Measurements from ENCODE around the gene GATA3. TPM values are rescaled to one million over a fixed set of nuclear protein-coding genes. Genes with fewer than 3 reads are reported as not detected.

The GATA3 gene
- total and polyA plus RNA-seq, 2 experiments from 2014 or later = 0.23 TPM; not detected in 1

DNA sequence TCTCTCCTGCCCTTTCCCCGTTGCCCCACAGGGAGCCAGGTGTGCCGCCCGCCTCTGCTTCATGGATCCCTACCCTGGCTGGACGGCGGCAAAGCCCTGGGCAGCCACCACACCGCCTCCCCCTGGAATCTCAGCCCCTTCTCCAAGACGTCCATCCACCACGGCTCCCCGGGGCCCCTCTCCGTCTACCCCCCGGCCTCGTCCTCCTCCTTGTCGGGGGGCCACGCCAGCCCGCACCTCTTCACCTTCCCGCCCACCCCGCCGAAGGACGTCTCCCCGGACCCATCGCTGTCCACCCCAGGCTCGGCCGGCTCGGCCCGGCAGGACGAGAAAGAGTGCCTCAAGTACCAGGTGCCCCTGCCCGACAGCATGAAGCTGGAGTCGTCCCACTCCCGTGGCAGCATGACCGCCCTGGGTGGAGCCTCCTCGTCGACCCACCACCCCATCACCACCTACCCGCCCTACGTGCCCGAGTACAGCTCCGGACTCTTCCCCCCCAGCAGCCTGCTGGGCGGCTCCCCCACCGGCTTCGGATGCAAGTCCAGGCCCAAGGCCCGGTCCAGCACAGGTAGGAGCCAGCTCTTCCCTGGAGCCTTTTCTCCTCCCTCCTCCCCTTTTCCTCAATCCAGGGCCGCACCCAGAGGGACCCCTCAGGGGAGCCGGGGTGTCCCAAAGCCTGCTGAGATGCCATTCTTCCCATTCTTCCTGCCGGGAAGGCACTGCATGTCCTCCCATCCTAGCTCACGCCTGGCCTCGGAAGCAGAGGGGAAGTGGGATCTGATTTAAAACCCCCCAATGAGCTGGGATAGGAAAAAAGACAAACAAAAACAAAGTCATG lies 4.0 kb downstream of the GATA3 start:
- Histone ChIP-seq H2AFZ (no peak overlapping the region), H3K27me3 (ENCODE audit: insufficient read depth) (peaks cover 96% of the 10 kb centered on the region), H3K4me2 (peak overlapping the region; percentile 99), H3K9me2 (ENCODE audit: insufficient read depth) (no peaks in the 10 kb centered on the region), H3K4me3 (peak overlapping the region; percentile 60), H3F3A (replicated peaks; ENCODE audit: low read depth) (peaks cover 33% of the 10 kb centered on the region), H4K20me1 (replicated peaks; ENCODE audit: insufficient read depth) (no peaks in the 10 kb centered on the region; the same call in 1 of the 2 replicates), H3K27ac (ENCODE audit: low read depth) (no peak overlapping the region), H3K36me3 (ENCODE audit: insufficient read depth) (no peaks in the 10 kb centered on the region), H3K4me1 (ENCODE audit: insufficient read depth) (peaks cover 64% of the 10 kb centered on the region), H3K79me2 (replicated peaks; ENCODE audit: insufficient read depth) (no peaks in the 10 kb centered on the region)
- Mint-ChIP-seq H3K4me1 (peaks cover 77% of the 10 kb centered on the region), H3K4me3 (peak overlapping the region; percentile 61), H3K27ac (no peak overlapping the region), H3K27me3 (ENCODE audit: insufficient read depth, low read depth, poor library complexity) (peaks cover 96% of the 10 kb centered on the region), H3K36me3 (ENCODE audit: low read depth) (peaks cover 2% of the 10 kb centered on the region; the same call in 1 of the 3 replicates), H3K9me3 (no peaks in the 10 kb centered on the region)
- no peak for TF ChIP-seq ZNF331 (CRISPR knock-in tag; IDR thresholded peaks at IDR 0.05; ENCODE audit: low read depth)
- no peak for TF ChIP-seq ZNF114 (CRISPR knock-in tag; IDR thresholded peaks at IDR 0.05)
- no peak for TF ChIP-seq NANOG (IDR thresholded peaks at IDR 0.05; ENCODE audit: borderline replicate concordance)
- TF ChIP-seq JUNB (IDR thresholded peaks at IDR 0.05; ENCODE audit: unreplicated experiment) = no peak
- no peak for TF ChIP-seq EZH2phosphoT487 (IDR thresholded peaks at IDR 0.05; ENCODE audit: unreplicated experiment)
- peak; percentile 61 for TF ChIP-seq EZH2 (IDR thresholded peaks at IDR 0.05; ENCODE audit: low read depth, unreplicated experiment)
- TF ChIP-seq, protein P1, sequence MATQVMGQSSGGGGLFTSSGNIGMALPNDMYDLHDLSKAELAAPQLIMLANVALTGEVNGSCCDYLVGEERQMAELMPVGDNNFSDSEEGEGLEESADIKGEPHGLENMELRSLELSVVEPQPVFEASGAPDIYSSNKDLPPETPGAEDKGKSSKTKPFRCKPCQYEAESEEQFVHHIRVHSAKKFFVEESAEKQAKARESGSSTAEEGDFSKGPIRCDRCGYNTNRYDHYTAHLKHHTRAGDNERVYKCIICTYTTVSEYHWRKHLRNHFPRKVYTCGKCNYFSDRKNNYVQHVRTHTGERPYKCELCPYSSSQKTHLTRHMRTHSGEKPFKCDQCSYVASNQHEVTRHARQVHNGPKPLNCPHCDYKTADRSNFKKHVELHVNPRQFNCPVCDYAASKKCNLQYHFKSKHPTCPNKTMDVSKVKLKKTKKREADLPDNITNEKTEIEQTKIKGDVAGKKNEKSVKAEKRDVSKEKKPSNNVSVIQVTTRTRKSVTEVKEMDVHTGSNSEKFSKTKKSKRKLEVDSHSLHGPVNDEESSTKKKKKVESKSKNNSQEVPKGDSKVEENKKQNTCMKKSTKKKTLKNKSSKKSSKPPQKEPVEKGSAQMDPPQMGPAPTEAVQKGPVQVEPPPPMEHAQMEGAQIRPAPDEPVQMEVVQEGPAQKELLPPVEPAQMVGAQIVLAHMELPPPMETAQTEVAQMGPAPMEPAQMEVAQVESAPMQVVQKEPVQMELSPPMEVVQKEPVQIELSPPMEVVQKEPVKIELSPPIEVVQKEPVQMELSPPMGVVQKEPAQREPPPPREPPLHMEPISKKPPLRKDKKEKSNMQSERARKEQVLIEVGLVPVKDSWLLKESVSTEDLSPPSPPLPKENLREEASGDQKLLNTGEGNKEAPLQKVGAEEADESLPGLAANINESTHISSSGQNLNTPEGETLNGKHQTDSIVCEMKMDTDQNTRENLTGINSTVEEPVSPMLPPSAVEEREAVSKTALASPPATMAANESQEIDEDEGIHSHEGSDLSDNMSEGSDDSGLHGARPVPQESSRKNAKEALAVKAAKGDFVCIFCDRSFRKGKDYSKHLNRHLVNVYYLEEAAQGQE (IDR thresholded peaks at IDR 0.05; ENCODE audit: unreplicated experiment) = no peak
- DNase-seq (ENCODE audit: low spot score) (peak; percentile 46), ATAC-seq (peak; percentile 1)

DNA sequence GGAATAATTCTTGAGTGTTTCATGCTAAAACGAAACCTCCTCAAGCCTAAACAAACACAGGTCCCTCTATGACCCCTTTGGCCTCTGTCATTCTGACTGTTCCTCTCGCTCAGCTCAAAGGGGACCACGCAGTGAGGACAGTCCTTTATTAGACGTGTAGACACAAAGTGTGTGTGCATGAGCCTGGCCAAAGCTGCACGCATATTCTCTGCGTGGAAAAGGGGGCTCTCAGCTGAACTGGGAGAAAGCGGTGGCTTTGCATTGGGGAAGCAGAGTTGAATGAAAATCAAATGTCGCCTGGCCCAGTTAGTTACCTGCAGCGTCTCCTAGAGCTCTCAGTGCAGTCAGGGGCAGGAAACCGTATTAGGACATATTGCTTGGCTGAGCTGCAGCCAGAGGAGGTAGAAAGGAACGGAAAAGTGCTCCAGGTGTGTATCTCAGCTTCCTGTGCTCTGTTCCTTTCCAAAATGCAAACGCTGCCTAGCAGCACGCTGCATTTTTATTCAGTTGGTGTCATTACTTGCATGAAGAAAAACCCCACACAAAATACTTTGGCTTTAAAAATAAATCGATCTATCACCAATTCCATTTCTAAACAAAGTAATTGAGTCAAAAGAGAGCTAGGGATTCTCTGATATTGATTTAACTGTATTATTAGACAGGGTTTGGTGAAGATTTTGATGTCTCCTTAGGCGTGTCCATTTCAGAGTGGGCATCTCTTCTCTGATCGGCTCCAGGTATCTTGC lies 4.9 kb downstream of the GATA3 start:
- Mint-ChIP-seq H3K9me3 (no peaks in the 10 kb centered on the region), H3K36me3 (ENCODE audit: low read depth) (peaks cover 2% of the 10 kb centered on the region; the same call in 1 of the 3 replicates), H3K27ac (no peak overlapping the region), H3K4me1 (peaks cover 79% of the 10 kb centered on the region), H3K4me3 (peak overlapping the region; percentile 61), H3K27me3 (ENCODE audit: insufficient read depth, low read depth, poor library complexity) (peaks cover 98% of the 10 kb centered on the region)
- Histone ChIP-seq H4K20me1 (replicated peaks; ENCODE audit: insufficient read depth) (no peaks in the 10 kb centered on the region; the same call in 1 of the 2 replicates), H3K79me2 (replicated peaks; ENCODE audit: insufficient read depth) (no peaks in the 10 kb centered on the region), H3F3A (replicated peaks; ENCODE audit: low read depth) (peaks cover 28% of the 10 kb centered on the region), H3K4me2 (peak overlapping the region; percentile 99), H3K4me1 (ENCODE audit: insufficient read depth) (peaks cover 64% of the 10 kb centered on the region), H3K27ac (ENCODE audit: low read depth) (no peak overlapping the region), H3K9me2 (ENCODE audit: insufficient read depth) (no peaks in the 10 kb centered on the region), H2AFZ (no peak overlapping the region), H3K36me3 (ENCODE audit: insufficient read depth) (no peaks in the 10 kb centered on the region), H3K4me3 (peak overlapping the region; percentile 60), H3K27me3 (ENCODE audit: insufficient read depth) (peaks cover 98% of the 10 kb centered on the region)
- TF ChIP-seq EZH2phosphoT487 (IDR thresholded peaks at IDR 0.05; ENCODE audit: unreplicated experiment) (peak; percentile 39), ZNF114 (CRISPR knock-in tag; IDR thresholded peaks at IDR 0.05) (no peak), EZH2 (IDR thresholded peaks at IDR 0.05; ENCODE audit: low read depth, unreplicated experiment) (peak; percentile 87)
- DNase-seq (ENCODE audit: low spot score) (peak; percentile 62), ATAC-seq (no peak)

Data from GM23338 (cell line).